Measurements from ENCODE around the gene DMBT1. TPM values are rescaled to one million over a fixed set of nuclear protein-coding genes. Genes with fewer than 3 reads are reported as not detected.

DMBT1 gene
- total and polyA plus RNA-seq, 2 donors from 2014 or later = 0.06 TPM; not detected in 1

GRCh38 chr10:122567056-122567660, 6.6 kb downstream of the DMBT1 start:
- Histone ChIP-seq H3K9me3 (ENCODE audit: control insufficient read depth in 2 of 3, insufficient read depth in 1 of 3, low read length in 3 of 3) (no peaks in the 10 kb centered on the region), H3K36me3 (ENCODE audit: control insufficient read depth in 2 of 3, insufficient read depth in 3 of 3, low read length in 3 of 3) (no peaks in the 10 kb centered on the region), H3K27me3 (ENCODE audit: control insufficient read depth, insufficient read depth, low read length) (no peaks in the 10 kb centered on the region), H3K4me3 (ENCODE audit: low read length in 3 of 3) (no peak overlapping the region), H3K4me1 (ENCODE audit: control insufficient read depth in 2 of 3, insufficient read depth in 2 of 3, low read depth in 1 of 3, low read length in 3 of 3) (peaks cover 0 to 4% (median 0%) of the 10 kb centered on the region in 3 donors), H3K9ac (ENCODE audit: low read length in 3 of 3) (no peak overlapping the region), H3K27ac (ENCODE audit: low read depth in 2 of 2, low read length in 2 of 2) (no peak overlapping the region)
- intact Hi-C loops (cut with DNase I) = loop anchor here (5.0 kb wide), 1 partner anchor 270 kb away; no protein-coding TSS in a partner anchor
- TF ChIP-seq, protein P1, sequence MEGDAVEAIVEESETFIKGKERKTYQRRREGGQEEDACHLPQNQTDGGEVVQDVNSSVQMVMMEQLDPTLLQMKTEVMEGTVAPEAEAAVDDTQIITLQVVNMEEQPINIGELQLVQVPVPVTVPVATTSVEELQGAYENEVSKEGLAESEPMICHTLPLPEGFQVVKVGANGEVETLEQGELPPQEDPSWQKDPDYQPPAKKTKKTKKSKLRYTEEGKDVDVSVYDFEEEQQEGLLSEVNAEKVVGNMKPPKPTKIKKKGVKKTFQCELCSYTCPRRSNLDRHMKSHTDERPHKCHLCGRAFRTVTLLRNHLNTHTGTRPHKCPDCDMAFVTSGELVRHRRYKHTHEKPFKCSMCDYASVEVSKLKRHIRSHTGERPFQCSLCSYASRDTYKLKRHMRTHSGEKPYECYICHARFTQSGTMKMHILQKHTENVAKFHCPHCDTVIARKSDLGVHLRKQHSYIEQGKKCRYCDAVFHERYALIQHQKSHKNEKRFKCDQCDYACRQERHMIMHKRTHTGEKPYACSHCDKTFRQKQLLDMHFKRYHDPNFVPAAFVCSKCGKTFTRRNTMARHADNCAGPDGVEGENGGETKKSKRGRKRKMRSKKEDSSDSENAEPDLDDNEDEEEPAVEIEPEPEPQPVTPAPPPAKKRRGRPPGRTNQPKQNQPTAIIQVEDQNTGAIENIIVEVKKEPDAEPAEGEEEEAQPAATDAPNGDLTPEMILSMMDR (IDR thresholded peaks at IDR 0.05; ENCODE audit: borderline replicate concordance, extremely low read depth, insufficient read depth) = peak; percentile 7
- DNase-seq = no peak
- no peak for FAIRE-seq

DNA sequence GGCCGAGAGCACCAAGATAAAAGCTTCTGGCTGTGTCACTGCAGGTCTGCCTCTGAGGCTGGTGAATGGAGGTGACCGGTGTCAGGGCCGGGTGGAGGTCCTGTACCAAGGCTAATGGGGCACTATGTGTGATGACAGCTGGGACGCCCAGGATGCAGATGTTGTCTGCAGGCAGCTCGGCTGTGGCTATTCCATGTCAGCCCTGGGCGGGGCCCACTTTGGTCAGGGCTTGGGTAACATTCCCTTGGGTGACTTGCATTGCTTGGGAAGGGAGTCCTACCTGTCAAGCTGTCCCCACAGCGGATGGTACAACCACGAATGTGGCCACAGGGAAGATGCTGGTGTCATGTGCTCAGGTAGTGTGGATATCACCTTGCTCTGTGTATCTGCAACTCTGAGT, 8.0 kb downstream of the DMBT1 start:
- H3K27ac ChIP-seq (ENCODE audit: low read depth in 2 of 2, low read length in 2 of 2) = no peak overlapping the region
- FAIRE-seq (no peak), DNase-seq (no peak)
- no peak overlapping the region for H3K4me3 ChIP-seq (ENCODE audit: low read length in 3 of 3)
- intact Hi-C loops (cut with DNase I) = loop anchor here (5.0 kb wide), 1 partner anchor 271 kb away; no protein-coding TSS in a partner anchor
- H3K9me3 ChIP-seq (ENCODE audit: control insufficient read depth in 2 of 3, insufficient read depth in 1 of 3, low read length in 3 of 3) = no peaks in the 10 kb centered on the region
- no peaks in the 10 kb centered on the region for H3K27me3 ChIP-seq (ENCODE audit: control insufficient read depth, insufficient read depth, low read length)
- H3K36me3 ChIP-seq (ENCODE audit: control insufficient read depth in 2 of 3, insufficient read depth in 3 of 3, low read length in 3 of 3) = no peaks in the 10 kb centered on the region
- peaks cover 0 to 4% (median 0%) of the 10 kb centered on the region in 3 donors for H3K4me1 ChIP-seq (ENCODE audit: control insufficient read depth in 2 of 3, insufficient read depth in 2 of 3, low read depth in 1 of 3, low read length in 3 of 3)
- TF ChIP-seq, protein P1 (IDR thresholded peaks at IDR 0.05; ENCODE audit: borderline replicate concordance, extremely low read depth, insufficient read depth) = no peak
- no peak overlapping the region for H3K9ac ChIP-seq (ENCODE audit: low read length in 3 of 3)

- H3K4me1 ChIP-seq (ENCODE audit: control insufficient read depth in 2 of 3, insufficient read depth in 2 of 3, low read depth in 1 of 3, low read length in 3 of 3) = peaks cover 0 to 1% (median 0%) of the 10 kb centered on the region in 3 donors
- TF ChIP-seq, protein P1 (IDR thresholded peaks at IDR 0.05; ENCODE audit: borderline replicate concordance, extremely low read depth, insufficient read depth) = no peak
- peaks cover 0 to 7% (median 3%) of the 10 kb centered on the region in 3 donors for H3K9me3 ChIP-seq (ENCODE audit: control insufficient read depth in 2 of 3, insufficient read depth in 1 of 3, low read length in 3 of 3)
- intact Hi-C loops (cut with DNase I) = no loop called here
- no peak overlapping the region for H3K4me3 ChIP-seq (ENCODE audit: low read length in 3 of 3)
- no peak overlapping the region for H3K9ac ChIP-seq (ENCODE audit: low read length in 3 of 3)
- H3K36me3 ChIP-seq (ENCODE audit: control insufficient read depth in 2 of 3, insufficient read depth in 3 of 3, low read length in 3 of 3) = no peaks in the 10 kb centered on the region
- H3K27me3 ChIP-seq (ENCODE audit: control insufficient read depth, insufficient read depth, low read length) = no peaks in the 10 kb centered on the region
- FAIRE-seq (no peak), DNase-seq (no peak)
- H3K27ac ChIP-seq (ENCODE audit: low read depth in 2 of 2, low read length in 2 of 2) = no peak overlapping the region
These were observed 10.4 kb downstream of the DMBT1 start for GRCh38 chr10:122570920-122571319.
